Endothelial cell of umbilical vein (primary cell): Measurements from ENCODE around the gene SMIM26.

Source experiments
- POLR2AphosphoS5 ChIP-seq: IDR thresholded peaks from 2 replicates; pipeline ENCODE4 v1.6.1; 2012; ENCODE audit warnings: low read depth, mild to moderate bottlenecking, control low read depth, low read length, moderate library complexity; ENCODE audit not compliant: insufficient read depth
- TF ChIP-seq, protein P1 (sequence below), 2 donors: IDR thresholded peaks; 1 replicate in 1 of 2; 2 replicates in 1 of 2; pipeline ENCODE4 v1.5.1; 2011; ENCODE audit warnings: low read length in 2 of 2, mild to moderate bottlenecking in 2 of 2, moderate library complexity in 2 of 2, control low read depth in 1 of 2, inconsistent platforms in 1 of 2, low read depth in 1 of 2; ENCODE audit not compliant: insufficient read depth in 1 of 2; ENCODE audit errors: extremely low read depth in 1 of 2

DNA sequence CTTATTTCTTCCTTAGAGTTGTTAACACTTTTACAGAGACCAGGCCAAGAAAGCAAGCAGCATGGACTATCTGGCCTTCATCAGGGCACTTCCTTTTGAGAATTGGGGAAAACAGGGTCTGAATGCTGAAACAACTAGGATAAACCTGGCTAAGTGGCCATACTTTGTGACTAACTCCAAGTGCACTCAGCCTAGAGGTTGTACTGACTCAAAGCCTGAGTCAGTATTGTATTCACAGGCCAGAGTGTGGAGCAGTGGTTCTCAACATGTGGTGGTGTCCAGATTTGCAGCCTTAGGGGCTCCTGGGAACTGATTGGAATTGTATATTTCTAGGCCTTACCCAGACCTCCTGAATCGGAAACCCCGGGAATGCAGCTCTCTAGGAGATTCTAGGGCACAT lies 39.4 kb upstream of the SMIM26 start:
- no peak for TF ChIP-seq POLR2AphosphoS5
- TF ChIP-seq, protein P1, sequence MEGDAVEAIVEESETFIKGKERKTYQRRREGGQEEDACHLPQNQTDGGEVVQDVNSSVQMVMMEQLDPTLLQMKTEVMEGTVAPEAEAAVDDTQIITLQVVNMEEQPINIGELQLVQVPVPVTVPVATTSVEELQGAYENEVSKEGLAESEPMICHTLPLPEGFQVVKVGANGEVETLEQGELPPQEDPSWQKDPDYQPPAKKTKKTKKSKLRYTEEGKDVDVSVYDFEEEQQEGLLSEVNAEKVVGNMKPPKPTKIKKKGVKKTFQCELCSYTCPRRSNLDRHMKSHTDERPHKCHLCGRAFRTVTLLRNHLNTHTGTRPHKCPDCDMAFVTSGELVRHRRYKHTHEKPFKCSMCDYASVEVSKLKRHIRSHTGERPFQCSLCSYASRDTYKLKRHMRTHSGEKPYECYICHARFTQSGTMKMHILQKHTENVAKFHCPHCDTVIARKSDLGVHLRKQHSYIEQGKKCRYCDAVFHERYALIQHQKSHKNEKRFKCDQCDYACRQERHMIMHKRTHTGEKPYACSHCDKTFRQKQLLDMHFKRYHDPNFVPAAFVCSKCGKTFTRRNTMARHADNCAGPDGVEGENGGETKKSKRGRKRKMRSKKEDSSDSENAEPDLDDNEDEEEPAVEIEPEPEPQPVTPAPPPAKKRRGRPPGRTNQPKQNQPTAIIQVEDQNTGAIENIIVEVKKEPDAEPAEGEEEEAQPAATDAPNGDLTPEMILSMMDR (IDR thresholded peaks at IDR 0.05; ENCODE audit: extremely low read depth in 1 of 2, insufficient read depth in 1 of 2, low read depth in 1 of 2, low read length in 2 of 2): no peak
